ENCODE results near the gene SLC35G6.

DNA sequence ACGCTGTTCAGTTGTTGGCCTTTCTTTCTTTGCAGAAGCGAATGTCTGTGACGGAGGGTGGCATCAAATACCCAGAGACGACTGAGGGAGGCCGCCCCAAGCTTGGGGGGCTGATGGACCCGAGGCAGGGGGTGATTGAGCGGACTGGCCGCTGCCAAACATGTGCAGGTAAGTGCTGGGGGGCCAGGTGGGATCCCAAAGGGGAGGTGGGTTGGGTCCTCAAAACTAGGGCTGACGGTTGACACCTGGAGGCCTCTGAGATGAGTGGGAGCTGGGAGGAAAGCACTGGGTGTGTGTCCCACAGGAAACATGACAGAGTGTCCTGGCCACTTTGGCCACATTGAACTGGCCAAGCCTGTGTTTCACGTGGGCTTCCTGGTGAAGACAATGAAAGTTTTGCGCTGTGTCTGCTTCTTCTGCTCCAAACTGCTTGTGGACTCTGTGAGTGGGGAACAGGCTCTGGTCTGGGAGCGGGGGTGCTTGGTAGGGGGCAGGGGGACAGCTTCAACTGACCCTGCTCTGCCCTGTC, 14.7 kb downstream of the SLC35G6 start:
- TF ChIP-seq, protein P1, sequence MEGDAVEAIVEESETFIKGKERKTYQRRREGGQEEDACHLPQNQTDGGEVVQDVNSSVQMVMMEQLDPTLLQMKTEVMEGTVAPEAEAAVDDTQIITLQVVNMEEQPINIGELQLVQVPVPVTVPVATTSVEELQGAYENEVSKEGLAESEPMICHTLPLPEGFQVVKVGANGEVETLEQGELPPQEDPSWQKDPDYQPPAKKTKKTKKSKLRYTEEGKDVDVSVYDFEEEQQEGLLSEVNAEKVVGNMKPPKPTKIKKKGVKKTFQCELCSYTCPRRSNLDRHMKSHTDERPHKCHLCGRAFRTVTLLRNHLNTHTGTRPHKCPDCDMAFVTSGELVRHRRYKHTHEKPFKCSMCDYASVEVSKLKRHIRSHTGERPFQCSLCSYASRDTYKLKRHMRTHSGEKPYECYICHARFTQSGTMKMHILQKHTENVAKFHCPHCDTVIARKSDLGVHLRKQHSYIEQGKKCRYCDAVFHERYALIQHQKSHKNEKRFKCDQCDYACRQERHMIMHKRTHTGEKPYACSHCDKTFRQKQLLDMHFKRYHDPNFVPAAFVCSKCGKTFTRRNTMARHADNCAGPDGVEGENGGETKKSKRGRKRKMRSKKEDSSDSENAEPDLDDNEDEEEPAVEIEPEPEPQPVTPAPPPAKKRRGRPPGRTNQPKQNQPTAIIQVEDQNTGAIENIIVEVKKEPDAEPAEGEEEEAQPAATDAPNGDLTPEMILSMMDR (IDR thresholded peaks at IDR 0.05) = no peak
- no peak for TF ChIP-seq POLR2A (IDR thresholded peaks at IDR 0.05)
- TF ChIP-seq EP300 (IDR thresholded peaks at IDR 0.05) = no peak

All from ovary (tissue), 3 donors.